Neural cell (in vitro differentiated cells): ENCODE data around the gene ZNF804B. TPM values are rescaled to one million over a fixed set of nuclear protein-coding genes. Genes with fewer than 3 reads are reported as not detected.

Source experiments
- H2AFZ ChIP-seq: fragments of 200-600, 300-800 bp; sonication (generic), shearing (Covaris generic); 2 replicates; pipeline ENCODE4 v1.6.0; 2014; ENCODE audit warnings: low read depth, mild to moderate bottlenecking, antibody characterized with exemption, low read length, moderate library complexity
- H3F3A ChIP-seq: fragments of 200-600 bp; shearing (Covaris generic); 2 replicates; pipeline ENCODE4 v1.6.1; 2016; ENCODE audit warnings: mild to moderate bottlenecking, moderate library complexity, mixed read lengths, antibody characterized with exemption, low read length; ENCODE audit not compliant: insufficient read depth, poor library complexity, severe bottlenecking
- H3K27ac ChIP-seq: fragments of 200-600, 300-800 bp; sonication (generic), shearing (Covaris generic); 2 replicates; pipeline ENCODE4 v1.5.1; 2014; ENCODE audit warnings: mild to moderate bottlenecking, low read length, moderate library complexity
- H3K27me3 ChIP-seq: fragments of 300-800, 200-600 bp; sonication (generic), shearing (Covaris generic); 2 replicates; pipeline ENCODE4 v1.6.0; 2014; ENCODE audit warnings: mild to moderate bottlenecking, low read depth, low read length, moderate library complexity; ENCODE audit not compliant: insufficient read depth
- H3K36me3 ChIP-seq: fragments of 300-800, 200-600 bp; sonication (generic), shearing (Covaris generic); 2 replicates; pipeline ENCODE4 v1.5.1; 2014; ENCODE audit warnings: mild to moderate bottlenecking, antibody characterized with exemption, low read length, moderate library complexity; ENCODE audit not compliant: insufficient read depth
- H3K4me2 ChIP-seq: fragments of 300-800, 200-600 bp; sonication (generic), shearing (Covaris generic); 2 replicates; pipeline ENCODE4 v1.6.0; 2014; ENCODE audit warnings: mild to moderate bottlenecking, low read length
- H3K4me3 ChIP-seq: fragments of 300-800, 200-600 bp; sonication (generic), shearing (Covaris generic); 2 replicates; pipeline ENCODE4 v1.5.1; 2014; ENCODE audit warnings: mild to moderate bottlenecking, low read length, moderate library complexity
- H3K79me2 ChIP-seq: fragments of 200-600 bp; shearing (Covaris generic); replicated peaks from 2 replicates; pipeline ENCODE4 v1.6.0; 2014; ENCODE audit warnings: mild to moderate bottlenecking, low read length, moderate library complexity; ENCODE audit not compliant: insufficient read depth
- H3K9ac ChIP-seq: fragments of 300-800, 200-600 bp; sonication (generic), shearing (Covaris generic); 2 replicates; pipeline ENCODE4 v1.6.1; 2016; ENCODE audit warnings: mild to moderate bottlenecking, low read length, mixed read lengths
- H3K9me2 ChIP-seq: fragments of 200-600 bp; shearing (Covaris generic); 2 replicates; pipeline ENCODE4 v1.6.1; 2016; ENCODE audit warnings: mild to moderate bottlenecking, low read length, mixed read lengths; ENCODE audit not compliant: insufficient read depth
- H3K9me3 ChIP-seq: fragments of 200-600, 300-800 bp; sonication (generic), shearing (Covaris generic); 2 replicates; pipeline ENCODE4 v1.6.1; 2016; ENCODE audit warnings: mild to moderate bottlenecking, mixed run types, low read length, moderate library complexity, mixed read lengths
- H4K20me1 ChIP-seq: fragments of 200-600 bp; shearing (Covaris generic); 2 replicates; pipeline ENCODE4 v1.6.1; 2016; ENCODE audit warnings: mild to moderate bottlenecking, mixed run types; ENCODE audit not compliant: insufficient read depth
- EP300 ChIP-seq: fragments of 450-650 bp; conservative IDR thresholded peaks from 2 replicates; pipeline ENCODE4 v1.6.1; 2014; ENCODE audit warnings: antibody characterized with exemption, mild to moderate bottlenecking, moderate library complexity; ENCODE audit not compliant: poor library complexity, severe bottlenecking
- EZH2 ChIP-seq: fragments of 200-600, 300-800 bp; shearing (Covaris generic), sonication (generic); IDR thresholded peaks from 2 replicates; pipeline ENCODE4 v1.6.1; 2014; ENCODE audit warnings: antibody characterized with exemption, low read length, borderline replicate concordance, mild to moderate bottlenecking; ENCODE audit not compliant: insufficient read depth, poor library complexity, severe bottlenecking
- MXI1 ChIP-seq: fragments of 450-650 bp; conservative IDR thresholded peaks from 2 replicates; pipeline ENCODE4 v1.6.1; 2014; ENCODE audit warnings: antibody characterized with exemption, mild to moderate bottlenecking; ENCODE audit not compliant: poor library complexity, severe bottlenecking
- POLR2AphosphoS5 ChIP-seq: IDR thresholded peaks from 2 replicates; pipeline ENCODE4 v1.6.1; 2012
- RAD21 ChIP-seq: fragments of 450-650 bp; conservative IDR thresholded peaks from 2 replicates; pipeline ENCODE4 v1.6.1; 2014; ENCODE audit warnings: antibody characterized with exemption, mild to moderate bottlenecking, moderate library complexity
- SMC3 ChIP-seq: fragments of 450-650 bp; conservative IDR thresholded peaks from 2 replicates; pipeline ENCODE4 v1.6.1; 2014; ENCODE audit warnings: antibody characterized with exemption, mild to moderate bottlenecking, moderate library complexity; ENCODE audit not compliant: poor library complexity
- TAF1 ChIP-seq: IDR thresholded peaks from 2 replicates; pipeline ENCODE4 v1.6.1; 2012; ENCODE audit warnings: low read depth
- polyA plus RNA-seq: library from polyadenylated mRNA; depleted of rRNA; stranded (reverse); fragments of >200 nt; gene quantifications from 2 replicates; pipeline ENCODE4 v1.2.3, GENCODE V29; 2014
- TF ChIP-seq, protein P1 (sequence below): fragments of 450-650 bp; IDR thresholded peaks from 2 replicates; pipeline ENCODE4 v1.5.1; 2014; ENCODE audit warnings: antibody characterized with exemption, mild to moderate bottlenecking, moderate library complexity; ENCODE audit not compliant: poor library complexity, severe bottlenecking
- TF ChIP-seq, protein P2 (sequence below): IDR thresholded peaks from 2 replicates; pipeline ENCODE4 v1.6.1; 2012; ENCODE audit warnings: borderline replicate concordance

ZNF804B gene
- polyA plus RNA-seq, 1 donor from 2014 or later, result 0.37 TPM

DNA sequence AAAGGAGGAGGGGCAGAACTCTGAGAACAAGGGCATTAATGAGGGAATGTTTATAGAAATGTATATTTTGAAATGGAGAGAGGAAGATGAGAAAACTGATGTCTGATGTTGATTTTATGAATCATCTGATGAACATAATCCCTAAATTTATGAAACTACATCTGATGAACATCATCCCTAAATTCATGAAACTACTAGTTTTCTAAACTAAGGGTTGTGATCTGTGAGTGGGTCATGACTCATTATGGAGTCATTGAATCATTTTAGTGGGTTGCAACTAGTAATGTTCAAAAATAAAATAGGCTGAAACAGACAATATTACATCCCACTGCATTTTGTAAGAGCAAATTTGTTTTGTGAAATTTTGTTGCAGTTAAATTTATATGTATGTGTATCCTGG, 478.7 kb downstream of the ZNF804B start:
- Histone ChIP-seq H3K4me2 (no peak overlapping the region), H3F3A (no peaks in the 10 kb centered on the region), H3K9me3 (no peaks in the 10 kb centered on the region), H2AFZ (no peak overlapping the region), H3K36me3 (no peaks in the 10 kb centered on the region), H3K9me2 (no peaks in the 10 kb centered on the region), H3K79me2 (no peaks in the 10 kb centered on the region), H3K9ac (no peak overlapping the region), H3K27me3 (no peaks in the 10 kb centered on the region), H4K20me1 (no peaks in the 10 kb centered on the region), H3K4me3 (no peak overlapping the region), H3K27ac (no peak overlapping the region)
- TF ChIP-seq RAD21 (no peak), TAF1 (no peak)
- TF ChIP-seq, protein P1, sequence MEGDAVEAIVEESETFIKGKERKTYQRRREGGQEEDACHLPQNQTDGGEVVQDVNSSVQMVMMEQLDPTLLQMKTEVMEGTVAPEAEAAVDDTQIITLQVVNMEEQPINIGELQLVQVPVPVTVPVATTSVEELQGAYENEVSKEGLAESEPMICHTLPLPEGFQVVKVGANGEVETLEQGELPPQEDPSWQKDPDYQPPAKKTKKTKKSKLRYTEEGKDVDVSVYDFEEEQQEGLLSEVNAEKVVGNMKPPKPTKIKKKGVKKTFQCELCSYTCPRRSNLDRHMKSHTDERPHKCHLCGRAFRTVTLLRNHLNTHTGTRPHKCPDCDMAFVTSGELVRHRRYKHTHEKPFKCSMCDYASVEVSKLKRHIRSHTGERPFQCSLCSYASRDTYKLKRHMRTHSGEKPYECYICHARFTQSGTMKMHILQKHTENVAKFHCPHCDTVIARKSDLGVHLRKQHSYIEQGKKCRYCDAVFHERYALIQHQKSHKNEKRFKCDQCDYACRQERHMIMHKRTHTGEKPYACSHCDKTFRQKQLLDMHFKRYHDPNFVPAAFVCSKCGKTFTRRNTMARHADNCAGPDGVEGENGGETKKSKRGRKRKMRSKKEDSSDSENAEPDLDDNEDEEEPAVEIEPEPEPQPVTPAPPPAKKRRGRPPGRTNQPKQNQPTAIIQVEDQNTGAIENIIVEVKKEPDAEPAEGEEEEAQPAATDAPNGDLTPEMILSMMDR, result no peak

DNA sequence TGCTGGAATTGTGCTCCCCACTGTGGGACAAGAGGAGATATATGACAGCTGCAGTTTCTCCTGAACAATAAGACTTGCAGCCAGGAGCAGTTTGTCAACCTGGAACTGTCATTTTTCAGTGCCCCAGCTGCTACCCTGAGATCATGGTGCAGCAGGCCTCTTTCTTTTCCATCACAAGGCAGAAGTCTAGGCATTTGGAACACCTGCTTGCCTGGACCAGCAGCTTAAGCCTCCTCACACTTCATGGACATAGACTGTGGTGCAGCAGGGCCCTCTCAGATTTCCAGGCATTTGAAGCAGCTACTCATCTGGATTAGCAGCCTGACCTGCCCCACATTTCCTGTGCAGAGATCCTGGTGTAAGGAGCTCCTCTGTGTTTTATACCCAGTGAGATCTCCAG, 486.7 kb downstream of the ZNF804B start:
- Histone ChIP-seq H3K9ac (no peak overlapping the region), H3K9me2 (no peaks in the 10 kb centered on the region)
- no peak for TF ChIP-seq RAD21
- TF ChIP-seq EZH2, result no peak
- TF ChIP-seq TAF1, result no peak
- TF ChIP-seq, protein P1, result no peak
- no peak for TF ChIP-seq SMC3
- no peak for TF ChIP-seq EP300
- no peak for TF ChIP-seq MXI1
- no peak for TF ChIP-seq POLR2AphosphoS5
- TF ChIP-seq, protein P2, sequence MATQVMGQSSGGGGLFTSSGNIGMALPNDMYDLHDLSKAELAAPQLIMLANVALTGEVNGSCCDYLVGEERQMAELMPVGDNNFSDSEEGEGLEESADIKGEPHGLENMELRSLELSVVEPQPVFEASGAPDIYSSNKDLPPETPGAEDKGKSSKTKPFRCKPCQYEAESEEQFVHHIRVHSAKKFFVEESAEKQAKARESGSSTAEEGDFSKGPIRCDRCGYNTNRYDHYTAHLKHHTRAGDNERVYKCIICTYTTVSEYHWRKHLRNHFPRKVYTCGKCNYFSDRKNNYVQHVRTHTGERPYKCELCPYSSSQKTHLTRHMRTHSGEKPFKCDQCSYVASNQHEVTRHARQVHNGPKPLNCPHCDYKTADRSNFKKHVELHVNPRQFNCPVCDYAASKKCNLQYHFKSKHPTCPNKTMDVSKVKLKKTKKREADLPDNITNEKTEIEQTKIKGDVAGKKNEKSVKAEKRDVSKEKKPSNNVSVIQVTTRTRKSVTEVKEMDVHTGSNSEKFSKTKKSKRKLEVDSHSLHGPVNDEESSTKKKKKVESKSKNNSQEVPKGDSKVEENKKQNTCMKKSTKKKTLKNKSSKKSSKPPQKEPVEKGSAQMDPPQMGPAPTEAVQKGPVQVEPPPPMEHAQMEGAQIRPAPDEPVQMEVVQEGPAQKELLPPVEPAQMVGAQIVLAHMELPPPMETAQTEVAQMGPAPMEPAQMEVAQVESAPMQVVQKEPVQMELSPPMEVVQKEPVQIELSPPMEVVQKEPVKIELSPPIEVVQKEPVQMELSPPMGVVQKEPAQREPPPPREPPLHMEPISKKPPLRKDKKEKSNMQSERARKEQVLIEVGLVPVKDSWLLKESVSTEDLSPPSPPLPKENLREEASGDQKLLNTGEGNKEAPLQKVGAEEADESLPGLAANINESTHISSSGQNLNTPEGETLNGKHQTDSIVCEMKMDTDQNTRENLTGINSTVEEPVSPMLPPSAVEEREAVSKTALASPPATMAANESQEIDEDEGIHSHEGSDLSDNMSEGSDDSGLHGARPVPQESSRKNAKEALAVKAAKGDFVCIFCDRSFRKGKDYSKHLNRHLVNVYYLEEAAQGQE, result no peak

More for the DNA sequence above, 486.7 kb downstream of the ZNF804B start:
- no peaks in the 10 kb centered on the region for H4K20me1 ChIP-seq
- H3K9me3 ChIP-seq, result peaks cover 7% of the 10 kb centered on the region
- H3K4me2 ChIP-seq, result no peak overlapping the region
- no peaks in the 10 kb centered on the region for H3K36me3 ChIP-seq
- no peaks in the 10 kb centered on the region for H3K27me3 ChIP-seq
- no peaks in the 10 kb centered on the region for H3F3A ChIP-seq
- no peaks in the 10 kb centered on the region for H3K79me2 ChIP-seq
- no peak overlapping the region for H2AFZ ChIP-seq
- H3K4me3 ChIP-seq, result no peak overlapping the region
- H3K27ac ChIP-seq, result no peak overlapping the region
